Keratinocyte (primary cell): Measurements from ENCODE around the gene SETD7. TPM values are rescaled to one million over a fixed set of nuclear protein-coding genes. Genes with fewer than 3 reads are reported as not detected.

Source experiments
- DNase-seq: peaks from one replicate; pipeline ENCODE4 v3.0.0-alpha.2; 2011; ENCODE audit warnings: low read depth, missing footprints, low spot score
- FAIRE-seq: peaks from 2 replicates; lab custom pipeline; 2011; peaks lifted over from hg19 to GRCh38; lab: Jason Lieb, UNC
- H2AFZ ChIP-seq: 2 replicates; pipeline ENCODE4 v1.6.0; 2012; ENCODE audit warnings: low read length, control low read depth, inconsistent platforms; ENCODE audit not compliant: control insufficient read depth
- H3K27ac ChIP-seq: 2 replicates; pipeline ENCODE4 v1.5.1; 2011; ENCODE audit warnings: low read length; ENCODE audit not compliant: control insufficient read depth, insufficient read depth
- H3K27me3 ChIP-seq: 3 replicates; pipeline ENCODE4 v1.6.0; 2011; ENCODE audit warnings: low read length; ENCODE audit not compliant: control insufficient read depth, insufficient read depth; ENCODE audit errors: extremely low read depth
- H3K36me3 ChIP-seq, 2 experiments: 2 replicates in 1 of 2; 3 replicates in 1 of 2; pipeline ENCODE4 v1.5.1; 2011; ENCODE audit warnings: low read length in 2 of 2, mild to moderate bottlenecking in 1 of 2; ENCODE audit not compliant: control insufficient read depth in 2 of 2, insufficient read depth in 2 of 2; ENCODE audit errors: extremely low read depth in 1 of 2
- H3K4me1 ChIP-seq: 3 replicates; pipeline ENCODE4 v1.5.1; 2011; ENCODE audit warnings: low read length; ENCODE audit not compliant: control insufficient read depth, insufficient read depth; ENCODE audit errors: extremely low read depth
- H3K4me2 ChIP-seq: 3 replicates; pipeline ENCODE4 v1.6.0; 2011; ENCODE audit warnings: low read depth, low read length; ENCODE audit not compliant: control insufficient read depth, insufficient read depth; ENCODE audit errors: extremely low read depth
- H3K4me3 ChIP-seq, 3 experiments: fragments of 200-600 bp in 1 of 3; sonication (generic) in 1 of 3; 2 replicates in 2 of 3; 3 replicates in 1 of 3; pipeline ENCODE4 v1.5.1; 2011 to 2016; ENCODE audit warnings: low read length in 3 of 3, mild to moderate bottlenecking in 3 of 3, control low read depth in 2 of 3, inconsistent platforms in 1 of 3, low read depth in 1 of 3, mixed read lengths in 1 of 3, mixed run types in 1 of 3, moderate library complexity in 1 of 3; ENCODE audit not compliant: control insufficient read depth in 2 of 3, insufficient read depth in 2 of 3; ENCODE audit errors: extremely low read depth in 1 of 3
- H3K79me2 ChIP-seq: 2 replicates; pipeline ENCODE4 v1.6.0; 2012; ENCODE audit warnings: low read length; ENCODE audit not compliant: control insufficient read depth, insufficient read depth
- H3K9ac ChIP-seq: 3 replicates; pipeline ENCODE4 v1.6.0; 2011; ENCODE audit warnings: low read length; ENCODE audit not compliant: control insufficient read depth, insufficient read depth; ENCODE audit errors: extremely low read depth
- H3K9me1 ChIP-seq: 3 replicates; pipeline ENCODE4 v1.6.0; 2011; ENCODE audit warnings: low read length; ENCODE audit not compliant: control insufficient read depth, insufficient read depth; ENCODE audit errors: extremely low read depth
- H3K9me3 ChIP-seq: 2 replicates; pipeline ENCODE4 v1.5.1; 2012; ENCODE audit warnings: low read depth, low read length; ENCODE audit not compliant: control insufficient read depth
- H4K20me1 ChIP-seq: 3 replicates; pipeline ENCODE4 v1.6.0; 2011; ENCODE audit warnings: low read length; ENCODE audit not compliant: control insufficient read depth, insufficient read depth; ENCODE audit errors: extremely low read depth
- CTCF ChIP-seq, 3 experiments: IDR thresholded peaks in 1 of 3; conservative IDR thresholded peaks in 1 of 3; optimal IDR thresholded peaks in 1 of 3; 2 replicates in 2 of 3; 3 replicates in 1 of 3; pipeline versions ENCODE3 to v1.5.1; 2011; ENCODE audit warnings: low read length in 3 of 3, mild to moderate bottlenecking in 3 of 3, moderate library complexity in 2 of 3, control low read depth in 1 of 3, inconsistent platforms in 1 of 3; ENCODE audit not compliant: insufficient read depth in 2 of 3; ENCODE audit errors: extremely low read depth in 1 of 3
- EZH2 ChIP-seq: IDR thresholded peaks from one replicate; pipeline ENCODE4 v1.6.1; 2012; ENCODE audit warnings: inconsistent platforms, mild to moderate bottlenecking, low read length, moderate library complexity
- dilution Hi-C: fragments of 300-500 bp; cut with MboI; formaldehyde crosslinking; loops from one replicate; pipeline ENCODE4 v1.7.0; 2020; ENCODE audit warnings: low sequenced_read_pairs; ENCODE audit not compliant: extremely low pct_ligation_motif_present
- polyA plus RNA-seq, 5 experiments: library from polyadenylated mRNA; depleted of rRNA in 3 of 5; stranded (reverse) in 3 of 5; stranded (forward) in 1 of 5; unstranded in 1 of 5; fragments of >200 nt; gene quantifications; 1 replicate in 1 of 5; 2 replicates in 3 of 5; 3 replicates in 1 of 5; pipeline versions ENCODE4 v1.2.1 to v1.2.3, GENCODE V29; 2011 to 2012; ENCODE audit warnings: missing spikeins in 2 of 5, low read depth in 1 of 5, low replicate concordance in 1 of 5

The SETD7 gene
- polyA plus RNA-seq, 1 donor (not counting 4 experiments of a cell fraction or from before 2014, with no cell fraction given) = 18.8 TPM

GRCh38 chr4:139584784-139585183 lies 28.8 kb upstream of the SETD7 start:
- FAIRE-seq (no peak), DNase-seq (no peak)
- TF ChIP-seq CTCF (optimal IDR thresholded peaks at IDR 0.05 in 1 of 3, IDR thresholded peaks at IDR 0.05 in 1 of 3, conservative IDR thresholded peaks at IDR 0.05 in 1 of 3; ENCODE audit: extremely low read depth in 1 of 3, insufficient read depth in 2 of 3, low read length in 3 of 3) (no peak), EZH2 (no peak)
- Histone ChIP-seq H3K27ac (no peak overlapping the region), H3K9ac (no peak overlapping the region), H3K27me3 (no peaks in the 10 kb centered on the region), H3K4me1 (no peaks in the 10 kb centered on the region), H3K4me2 (no peak overlapping the region), H2AFZ (no peak overlapping the region), H3K36me3 (no peaks in the 10 kb centered on the region), H3K9me3 (no peaks in the 10 kb centered on the region), H3K79me2 (no peaks in the 10 kb centered on the region), H3K9me1 (no peaks in the 10 kb centered on the region), H3K4me3 (no peak overlapping the region), H4K20me1 (no peaks in the 10 kb centered on the region)
- dilution Hi-C loops = no loop called here

DNA sequence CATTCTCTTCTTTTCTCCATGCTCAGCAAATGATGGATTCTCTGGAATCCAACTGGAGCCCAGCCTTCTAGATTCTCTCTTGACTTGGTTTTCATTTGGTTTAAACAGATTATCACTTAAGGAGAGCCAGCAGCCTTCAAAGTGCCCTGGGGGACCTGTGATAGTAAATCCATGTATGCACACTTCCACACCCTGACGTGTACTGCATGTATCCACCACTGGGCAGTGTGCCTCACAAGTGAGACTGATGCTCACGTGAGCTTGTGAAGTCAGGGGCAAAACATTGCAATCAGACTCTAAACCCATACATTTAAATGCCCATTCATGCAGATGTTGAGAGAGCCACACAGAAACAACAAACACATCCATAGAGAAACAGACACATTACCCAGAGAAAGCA lies 28.0 kb upstream of the SETD7 start:
- H4K20me1 ChIP-seq = no peaks in the 10 kb centered on the region
- no peak overlapping the region for H3K27ac ChIP-seq
- TF ChIP-seq CTCF (optimal IDR thresholded peaks at IDR 0.05 in 1 of 3, IDR thresholded peaks at IDR 0.05 in 1 of 3, conservative IDR thresholded peaks at IDR 0.05 in 1 of 3; ENCODE audit: extremely low read depth in 1 of 3, insufficient read depth in 2 of 3, low read length in 3 of 3) = no peak
- TF ChIP-seq EZH2 = no peak
- H3K9ac ChIP-seq = no peak overlapping the region
- dilution Hi-C loops = no loop called here
- H3K9me3 ChIP-seq = no peaks in the 10 kb centered on the region
- no peaks in the 10 kb centered on the region for H3K36me3 ChIP-seq
- H2AFZ ChIP-seq = no peak overlapping the region
- no peaks in the 10 kb centered on the region for H3K79me2 ChIP-seq
- H3K4me1 ChIP-seq = no peaks in the 10 kb centered on the region
- H3K27me3 ChIP-seq = no peaks in the 10 kb centered on the region
- H3K4me2 ChIP-seq = no peak overlapping the region
- no peak for DNase-seq
- no peak for FAIRE-seq
- no peaks in the 10 kb centered on the region for H3K9me1 ChIP-seq
- no peak overlapping the region for H3K4me3 ChIP-seq
